Measurements from ENCODE around the gene COQ2.

Gene COQ2

DNA sequence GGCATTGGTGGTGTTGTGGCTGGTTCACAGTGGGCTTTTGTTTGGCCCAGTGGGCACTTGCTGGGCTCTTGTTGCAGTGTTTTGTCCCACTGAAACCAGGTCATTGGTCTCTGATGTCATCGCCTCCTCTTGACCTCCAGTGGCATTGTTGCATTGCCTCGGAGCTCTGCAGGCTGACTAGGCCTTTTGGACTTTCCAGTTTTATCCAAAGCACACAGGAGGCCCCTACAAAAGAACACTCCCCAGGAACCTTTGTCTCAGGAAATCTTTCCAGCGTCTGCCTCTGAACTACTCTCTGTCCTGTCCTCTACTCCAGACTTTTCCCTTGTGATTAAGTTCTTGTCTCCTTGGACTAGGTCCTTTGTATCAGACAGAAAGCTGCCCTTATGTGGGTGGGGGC is 54.8 kb downstream of the COQ2 start:
- H3K79me2 ChIP-seq (ENCODE audit: control insufficient read depth, low read length): no peaks in the 10 kb centered on the region
- no peak overlapping the region for H3K27ac ChIP-seq (ENCODE audit: low read depth, low read length)
- H3K4me3 ChIP-seq (ENCODE audit: low read length): no peak overlapping the region
- H4K20me1 ChIP-seq (ENCODE audit: control insufficient read depth, insufficient read depth, low read depth, low read length): no peaks in the 10 kb centered on the region
- H3K4me1 ChIP-seq (ENCODE audit: control insufficient read depth, low read length): peaks cover 15% of the 10 kb centered on the region
- H3F3A ChIP-seq (ENCODE audit: control insufficient read depth, insufficient read depth): 0 out of 2 replicates have a peak, but pooled peaks cover 2% of the 10 kb centered on the region
- TF ChIP-seq EZH2phosphoT487 (IDR thresholded peaks at IDR 0.05; ENCODE audit: borderline replicate concordance, low read length) (no peak), CTCF (IDR thresholded peaks at IDR 0.05; ENCODE audit: low read depth, low read length, poor library complexity, severe bottlenecking) (no peak)
- H3K9me3 ChIP-seq (ENCODE audit: control insufficient read depth, insufficient read depth, low read length): no peaks in the 10 kb centered on the region
- no peaks in the 10 kb centered on the region for H3K9me2 ChIP-seq (replicated peaks; ENCODE audit: control insufficient read depth, low read length)
- H3K27me3 ChIP-seq (ENCODE audit: control insufficient read depth, low read length): no peaks in the 10 kb centered on the region
- no peak overlapping the region for H3K4me2 ChIP-seq (ENCODE audit: low read length)
- H3K36me3 ChIP-seq (ENCODE audit: control insufficient read depth, low read length): no peaks in the 10 kb centered on the region

DNA sequence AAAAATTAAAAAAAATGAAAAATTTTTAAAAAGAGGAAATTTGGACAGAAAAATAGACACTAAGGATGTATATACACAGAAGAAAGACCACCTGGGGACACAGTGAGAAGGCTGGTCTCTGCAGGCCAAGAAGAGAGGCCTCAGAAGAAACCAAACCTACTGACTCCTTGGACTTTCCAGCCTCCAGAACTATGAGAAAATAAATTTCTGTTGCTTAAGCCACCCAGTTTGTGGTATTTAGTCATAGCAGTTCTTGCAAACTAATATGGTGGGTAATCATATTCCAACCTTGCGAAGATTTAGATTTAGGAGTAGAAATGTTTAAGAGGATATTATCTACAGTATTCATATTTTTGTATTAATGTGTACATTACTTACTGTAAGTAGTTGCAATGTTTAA is 56.4 kb downstream of the COQ2 start:
- H3K4me1 ChIP-seq (ENCODE audit: control insufficient read depth, low read length): peaks cover 15% of the 10 kb centered on the region
- H3K9me2 ChIP-seq (replicated peaks; ENCODE audit: control insufficient read depth, low read length): no peaks in the 10 kb centered on the region
- H3K27me3 ChIP-seq (ENCODE audit: control insufficient read depth, low read length): no peaks in the 10 kb centered on the region
- 0 out of 2 replicates have a peak, but pooled peaks cover 2% of the 10 kb centered on the region for H3F3A ChIP-seq (ENCODE audit: control insufficient read depth, insufficient read depth)
- no peak overlapping the region for H3K27ac ChIP-seq (ENCODE audit: low read depth, low read length)
- no peak overlapping the region for H3K4me3 ChIP-seq (ENCODE audit: low read length)
- H3K36me3 ChIP-seq (ENCODE audit: control insufficient read depth, low read length): no peaks in the 10 kb centered on the region
- no peaks in the 10 kb centered on the region for H4K20me1 ChIP-seq (ENCODE audit: control insufficient read depth, insufficient read depth, low read depth, low read length)
- H3K9me3 ChIP-seq (ENCODE audit: control insufficient read depth, insufficient read depth, low read length): no peaks in the 10 kb centered on the region
- no peak overlapping the region for H3K4me2 ChIP-seq (ENCODE audit: low read length)
- H3K79me2 ChIP-seq (ENCODE audit: control insufficient read depth, low read length): no peaks in the 10 kb centered on the region
- no peak for TF ChIP-seq CTCF (IDR thresholded peaks at IDR 0.05; ENCODE audit: low read depth, low read length, poor library complexity, severe bottlenecking)
- no peak for TF ChIP-seq EZH2phosphoT487 (IDR thresholded peaks at IDR 0.05; ENCODE audit: borderline replicate concordance, low read length)

DNA sequence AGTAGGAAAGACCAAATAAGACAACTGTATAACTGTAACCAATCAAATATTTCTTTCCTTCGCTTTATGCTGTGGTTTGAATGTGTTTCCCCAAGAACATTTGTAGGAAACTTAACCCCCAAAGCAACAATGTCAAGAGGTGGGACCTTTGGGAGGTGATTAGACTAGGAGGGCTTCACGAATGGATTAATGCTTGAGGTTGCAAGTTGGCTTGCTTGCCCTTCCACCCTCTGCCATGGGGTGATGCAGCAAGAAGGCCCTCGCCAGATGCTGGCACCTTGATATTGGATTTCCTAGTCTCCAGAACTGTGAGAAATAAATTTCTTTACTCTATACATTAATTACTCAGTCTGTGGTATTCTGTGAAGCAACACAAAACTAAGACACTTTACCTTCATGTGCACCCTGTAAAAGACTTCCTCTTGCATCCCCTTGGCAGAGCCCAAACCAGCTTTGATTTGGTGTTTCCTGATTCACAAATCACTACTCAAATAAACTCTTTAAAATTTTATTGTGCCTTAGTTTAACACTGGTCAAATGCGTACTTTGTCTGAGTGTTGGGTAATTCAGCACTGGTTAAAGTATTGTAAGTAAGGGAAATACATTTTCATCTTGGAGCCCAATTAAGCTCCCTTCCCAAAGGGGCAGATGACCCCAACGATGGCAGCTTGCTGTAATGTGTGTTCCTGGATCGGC is 59.9 kb downstream of the COQ2 start:
- no peaks in the 10 kb centered on the region for H3K9me3 ChIP-seq (ENCODE audit: control insufficient read depth, insufficient read depth, low read length)
- H3F3A ChIP-seq (ENCODE audit: control insufficient read depth, insufficient read depth): peaks cover 2% of the 10 kb centered on the region; the same call in 1 of the 2 replicates
- no peak overlapping the region for H3K4me3 ChIP-seq (ENCODE audit: low read length)
- H3K9me2 ChIP-seq (replicated peaks; ENCODE audit: control insufficient read depth, low read length): no peaks in the 10 kb centered on the region
- no peak for TF ChIP-seq EZH2phosphoT487 (IDR thresholded peaks at IDR 0.05; ENCODE audit: borderline replicate concordance, low read length)
- no peak for TF ChIP-seq CTCF (IDR thresholded peaks at IDR 0.05; ENCODE audit: low read depth, low read length, poor library complexity, severe bottlenecking)
- H3K27me3 ChIP-seq (ENCODE audit: control insufficient read depth, low read length): no peaks in the 10 kb centered on the region
- H3K79me2 ChIP-seq (ENCODE audit: control insufficient read depth, low read length): no peaks in the 10 kb centered on the region
- H4K20me1 ChIP-seq (ENCODE audit: control insufficient read depth, insufficient read depth, low read depth, low read length): no peaks in the 10 kb centered on the region
- H3K4me1 ChIP-seq (ENCODE audit: control insufficient read depth, low read length): peaks cover 31% of the 10 kb centered on the region
- no peaks in the 10 kb centered on the region for H3K36me3 ChIP-seq (ENCODE audit: control insufficient read depth, low read length)
- H3K4me2 ChIP-seq (ENCODE audit: low read length): no peak overlapping the region
- no peak overlapping the region for H3K27ac ChIP-seq (ENCODE audit: low read depth, low read length)
